Body of pancreas (tissue), 4 donors: Measurements from ENCODE around the gene PLEKHA7. TPM values are rescaled to one million over a fixed set of nuclear protein-coding genes. Genes with fewer than 3 reads are reported as not detected.

ENCODE experiments used
- ATAC-seq: fragments of 150-250 bp; one replicate; pipeline ENCODE4 v1.9.1; 2016
- DNase-seq, 4 donors: peaks; one replicate each; pipeline ENCODE4 v3.0.0-alpha.2; 2019
- H3K27ac ChIP-seq, 4 donors: fragments of 200-600 bp; sonication (generic); 1 replicate in 3 of 4; 2 replicates in 1 of 4; pipeline versions ENCODE4 v1.5.1 to v1.6.1; 2016 to 2019; ENCODE audit warnings: mild to moderate bottlenecking in 1 of 4, mixed read lengths in 1 of 4, moderate library complexity in 1 of 4
- H3K27me3 ChIP-seq, 2 donors: fragments of 200-600 bp; sonication (generic); one replicate each; pipeline ENCODE4 v1.6.0; 2016; ENCODE audit warnings: mild to moderate bottlenecking in 1 of 2
- H3K36me3 ChIP-seq, 2 donors: fragments of 200-600 bp; sonication (generic); replicated peaks in 1 of 2; 2 replicates each; pipeline ENCODE4 v1.5.1; 2016; ENCODE audit warnings: low read depth in 2 of 2; ENCODE audit not compliant: insufficient read depth in 1 of 2
- H3K4me1 ChIP-seq: fragments of 200-600 bp; sonication (generic); one replicate; pipeline ENCODE4 v1.6.0; 2016
- H3K4me3 ChIP-seq, 2 donors: fragments of 200-600 bp; sonication (generic); 1 replicate in 1 of 2; 2 replicates in 1 of 2; pipeline ENCODE4 v1.5.1; 2016 to 2019
- H3K9me3 ChIP-seq, 3 donors: fragments of 200-600 bp; sonication (generic); 1 replicate in 2 of 3; 2 replicates in 1 of 3; pipeline ENCODE4 v1.5.1; 2016
- CTCF ChIP-seq, 7 experiments: fragments of 450-650 bp in 4 of 7; fragments of 200-600 bp in 3 of 7; sonication (generic) in 3 of 7; IDR thresholded peaks; one replicate each; pipeline ENCODE4 v1.5.1; 2016 to 2019; ENCODE audit warnings: antibody characterized with exemption in 7 of 7
- POLR2A ChIP-seq, 3 donors: fragments of 450-650 bp; IDR thresholded peaks; one replicate each; pipeline ENCODE4 v1.6.1; 2016; ENCODE audit warnings: antibody characterized with exemption in 3 of 3, mild to moderate bottlenecking in 2 of 3
- WGBS, 2 donors: methylation state at CpG; one replicate each; pipeline ENCODE4 v1.1.5; 2017; 5-methylcytosine and 5-hydroxymethylcytosine counted together
- intact Hi-C: fragments of 100-400 bp; cut with DNase I; formaldehyde crosslinking; loops from one replicate; pipeline ENCODE4 v1.15.1; 2023
- total RNA-seq, 2 donors: library from RNA; depleted of rRNA; stranded (reverse); fragments of >200 nt; gene quantifications; one replicate each; pipeline ENCODE4 v1.1.0, GENCODE V29; 2016

Gene PLEKHA7
- total RNA-seq, 2 donors from 2014 or later, result 30.4 to 34.6 TPM

- H3K36me3 ChIP-seq, result no peaks in the 10 kb centered on the region
- H3K27ac ChIP-seq, result no peak overlapping the region
- 52 to 54% methylated on average over 4 of the region's 4 CpGs for WGBS, 2 donors
- TF ChIP-seq CTCF (IDR thresholded peaks at IDR 0.05), result no peak
- no peak for TF ChIP-seq POLR2A (IDR thresholded peaks at IDR 0.05)
- intact Hi-C loops, result no loop called here
- no peaks in the 10 kb centered on the region for H3K27me3 ChIP-seq
- ATAC-seq (no peak), DNase-seq (peak in 1 of 4 donors; percentile 25)
- H3K9me3 ChIP-seq, result no peaks in the 10 kb centered on the region
- H3K4me1 ChIP-seq, result peaks cover 65% of the 10 kb centered on the region
- H3K4me3 ChIP-seq, result no peak overlapping the region
These were observed 272.7 kb downstream of the PLEKHA7 start for GRCh38 chr11:16741473-16741872.

- ATAC-seq, result no peak
- H3K4me1 ChIP-seq, result peaks cover 45% of the 10 kb centered on the region
These were observed 275.0 kb downstream of the PLEKHA7 start for GRCh38 chr11:16738947-16739815.

GRCh38 chr11:16738193-16738946 is 275.8 kb downstream of the PLEKHA7 start, which contains the start of gene C11orf58:
TSS of gene C11orf58 (plus strand) at chr11:16738647. CDS start at chr11:16738779, 132 bp downstream.
- Histone ChIP-seq H3K4me1 (peaks cover 40% of the 10 kb centered on the region), H3K4me3 (peak within 1 kb of the TSS; percentile 38 to 70), H3K27ac (peak within 1 kb of the TSS; percentile 84 to 97 (median 94)), H3K27me3 (no peaks in the 10 kb centered on the region), H3K9me3 (no peaks in the 10 kb centered on the region), H3K36me3 (no peaks in the 10 kb centered on the region)
- DNase-seq, result peak; percentile 95 to 98 (median 96)
- 0% methylated on average over 32 to 47 of the region's 47 CpGs for WGBS, 2 donors
- peak in 2 of 7 experiments; percentile 3 to 11 for TF ChIP-seq CTCF (IDR thresholded peaks at IDR 0.05)
- peak; percentile 88 to 97 (median 96) for TF ChIP-seq POLR2A (IDR thresholded peaks at IDR 0.05)
- intact Hi-C loops, result no loop called here
- ATAC-seq, result peak; percentile 98

More at GRCh38 chr11:16738947-16739815, 275.0 kb downstream of the PLEKHA7 start:
- peak overlapping the region; percentile 84 to 97 (median 94) for H3K27ac ChIP-seq
- intact Hi-C loops, result no loop called here
- H3K4me3 ChIP-seq, result peak overlapping the region; percentile 38 to 70
- TF ChIP-seq CTCF (IDR thresholded peaks at IDR 0.05) (peak in 1 of 7 experiments; percentile 1), POLR2A (IDR thresholded peaks at IDR 0.05) (no peak)
- no peaks in the 10 kb centered on the region for H3K9me3 ChIP-seq
- H3K27me3 ChIP-seq, result no peaks in the 10 kb centered on the region
- DNase-seq, result peak in 1 of 4 donors; percentile 11
- H3K36me3 ChIP-seq, result no peaks in the 10 kb centered on the region
- 1% methylated on average over 32 of the region's 32 CpGs for WGBS, 2 donors

GRCh38 chr11:16737818-16738192 is 276.4 kb downstream of the PLEKHA7 start:
- TF ChIP-seq CTCF (IDR thresholded peaks at IDR 0.05) (no peak), POLR2A (IDR thresholded peaks at IDR 0.05) (no peak)
- peak in 1 of 4 donors; percentile 6 for DNase-seq
- H3K27ac ChIP-seq, result peak overlapping the region; percentile 84 to 97 (median 94)
- ATAC-seq, result peak; percentile 7
- H3K4me1 ChIP-seq, result peaks cover 34% of the 10 kb centered on the region
- intact Hi-C loops, result no loop called here
- no peaks in the 10 kb centered on the region for H3K9me3 ChIP-seq
- no peaks in the 10 kb centered on the region for H3K36me3 ChIP-seq
- no peaks in the 10 kb centered on the region for H3K27me3 ChIP-seq
- WGBS, 2 donors, result 0 to 1% methylated on average over 6 of the region's 6 CpGs
- peak overlapping the region; percentile 38 to 70 for H3K4me3 ChIP-seq

Other genes with a start within 250 kb of the PLEKHA7 start
- gene RPS13, start 63.3 kb upstream of the PLEKHA7 start, total RNA-seq, result 100 to 1,000 TPM; 660 to 806 TPM
- 10 to 100 TPM; 21.4 to 40.0 TPM for gene PIK3C2A, start 193.6 kb upstream of the PLEKHA7 start, total RNA-seq